K562 (cell line): ENCODE results near the gene VAC14. TPM values are rescaled to one million over a fixed set of nuclear protein-coding genes. Genes with fewer than 3 reads are reported as not detected.

Source experiments
- ATAC-seq: fragments of 200-7000 bp; cut with Tn5 transposase; 3 replicates; pipeline ENCODE4 v1.9.1; 2020; ENCODE audit warnings: moderate library complexity
- BruUV-seq: library from RNA; stranded (reverse); fragments of 400-500 nt; replicated peaks from 2 replicates; lab custom pipeline; 2021; lab: Mats Ljungman, UMichigan
- CTCF ChIA-PET: fragments of 300-600 bp; formaldehyde crosslinking; extraction: SDS; loops from one replicate; lab custom pipeline; 2021; ENCODE audit warnings: low intra/inter-chr PET ratio; lab: Yijun Ruan, JAX
- POLR2A ChIA-PET: fragments of 300-600, 350-650 bp; sonication (Branson Sonifier 250); formaldehyde crosslinking; extraction: SDS; loops from one replicate; lab custom pipeline; 2021; ENCODE audit warnings: antibody characterized with exemption, inconsistent platforms; lab: Yijun Ruan, JAX
- DNase-seq, 4 experiments: peaks; one replicate each; pipeline versions ENCODE4 v3.0.0 to v3.0.0-alpha.2; 2011 to 2018; ENCODE audit warnings: low spot score in 3 of 4, mixed read lengths in 3 of 4; ENCODE audit errors: extremely low read depth in 1 of 4
- FAIRE-seq: peaks from 2 replicates; lab custom pipeline; 2011; peaks lifted over from hg19 to GRCh38; lab: Jason Lieb, UNC
- H2AFZ ChIP-seq: 2 replicates; pipeline ENCODE4 v1.6.0; 2011; ENCODE audit warnings: low read depth, low read length, control low read depth, inconsistent platforms
- H3K27ac ChIP-seq: fragments of 200-600 bp; 3 replicates; pipeline ENCODE4 v1.8.0; 2011; ENCODE audit warnings: low read depth, mild to moderate bottlenecking, control low read depth, inconsistent platforms, low read length, moderate library complexity, mixed read lengths; ENCODE audit errors: extremely low read depth
- H3K27me3 ChIP-seq, 2 experiments: fragments of 300-600 bp in 1 of 2; 2 replicates in 1 of 2; 3 replicates in 1 of 2; pipeline versions ENCODE4 v1.6.0 to v1.8.0; 2011; ENCODE audit warnings: inconsistent platforms in 2 of 2, low read length in 2 of 2, mild to moderate bottlenecking in 1 of 2, mixed read lengths in 1 of 2, moderate library complexity in 1 of 2; ENCODE audit not compliant: control insufficient read depth in 2 of 2, insufficient read depth in 2 of 2
- H3K36me3 ChIP-seq: fragments of 300-600 bp; 3 replicates; pipeline ENCODE4 v1.8.0; 2011; ENCODE audit warnings: mild to moderate bottlenecking, low read length, inconsistent platforms; ENCODE audit not compliant: control insufficient read depth, insufficient read depth
- H3K4me1 ChIP-seq, 2 experiments: fragments of 200-600 bp in 1 of 2; replicated peaks in 1 of 2; 2 replicates in 1 of 2; 3 replicates in 1 of 2; pipeline versions ENCODE4 v1.5.1 to v1.8.0; 2011; ENCODE audit warnings: inconsistent platforms in 2 of 2, low read length in 2 of 2, mild to moderate bottlenecking in 1 of 2, mixed read lengths in 1 of 2, moderate library complexity in 1 of 2; ENCODE audit not compliant: control insufficient read depth in 2 of 2, insufficient read depth in 2 of 2
- H3K4me2 ChIP-seq: 2 replicates; pipeline ENCODE4 v1.6.1; 2011; ENCODE audit warnings: low read length, control low read depth, inconsistent platforms, mixed read lengths; ENCODE audit not compliant: insufficient read depth
- H3K4me3 ChIP-seq: fragments of 200-600 bp; sonication (generic), shearing (Covaris generic); 2 replicates; pipeline ENCODE4 v1.5.1; 2016; ENCODE audit warnings: control low read depth, inconsistent platforms
- H3K79me2 ChIP-seq: fragments of 200-600 bp; 3 replicates; pipeline ENCODE4 v1.8.0; 2011; ENCODE audit warnings: low read length, inconsistent platforms; ENCODE audit not compliant: control insufficient read depth, insufficient read depth
- H3K9ac ChIP-seq, 2 experiments: 2 replicates each; pipeline versions ENCODE4 v1.6.0 to v1.6.1; 2011; ENCODE audit warnings: low read depth in 2 of 2, low read length in 2 of 2, control low read depth in 1 of 2, inconsistent platforms in 1 of 2, mild to moderate bottlenecking in 1 of 2, mixed read lengths in 1 of 2; ENCODE audit not compliant: insufficient read depth in 1 of 2
- H3K9me1 ChIP-seq: one replicate; pipeline ENCODE4 v1.6.0; 2011; ENCODE audit warnings: inconsistent platforms, mild to moderate bottlenecking, low read length, moderate library complexity; ENCODE audit not compliant: control insufficient read depth, insufficient read depth
- H3K9me3 ChIP-seq: replicated peaks from 2 replicates; pipeline ENCODE4 v1.5.1; 2011; ENCODE audit warnings: low read depth, low read length, inconsistent platforms; ENCODE audit not compliant: control insufficient read depth, insufficient read depth
- H4K20me1 ChIP-seq: replicated peaks from 2 replicates; pipeline ENCODE4 v1.6.1; 2011; ENCODE audit warnings: low read length, inconsistent platforms, mixed read lengths; ENCODE audit not compliant: control insufficient read depth, insufficient read depth
- BMI1 ChIP-seq: fragments of 150-350 bp; IDR thresholded peaks from 2 replicates; pipeline ENCODE4 v1.6.1; 2014; ENCODE audit warnings: low read length
- HNRNPL ChIP-seq: fragments of 200-400 bp; formaldehyde crosslinking; IDR thresholded peaks from 2 replicates; pipeline ENCODE4 v1.6.1; 2017; ENCODE audit warnings: low read depth, mild to moderate bottlenecking, low read length
- ILK ChIP-seq: fragments of 450-650 bp; IDR thresholded peaks from 2 replicates; pipeline ENCODE4 v1.6.1; 2016; ENCODE audit warnings: missing genetic modification characterization, low read depth, mild to moderate bottlenecking, missing compliant biosample characterization, moderate library complexity, borderline replicate concordance
- LARP7 ChIP-seq: fragments of 450-650 bp; IDR thresholded peaks from 2 replicates; pipeline ENCODE4 v1.6.1; 2016
- MTA3 ChIP-seq: fragments of 450-650 bp; formaldehyde crosslinking; IDR thresholded peaks from 2 replicates; pipeline ENCODE4 v1.6.1; 2017; ENCODE audit warnings: mild to moderate bottlenecking, borderline replicate concordance
- NR1H2 ChIP-seq: sonication (generic); formaldehyde crosslinking; IDR thresholded peaks from 2 replicates; pipeline ENCODE4 v1.4.0; 2020; ENCODE audit warnings: mild to moderate bottlenecking, missing genetic modification reagents
- SP2 ChIP-seq: IDR thresholded peaks from 2 replicates; pipeline ENCODE4 v1.6.1; 2011; ENCODE audit warnings: mild to moderate bottlenecking, low read depth, low read length, moderate library complexity; ENCODE audit not compliant: poor library complexity, severe bottlenecking; ENCODE audit errors: extremely low read depth
- TCF3 ChIP-seq: sonication (generic); formaldehyde crosslinking; IDR thresholded peaks from 2 replicates; pipeline ENCODE4 v1.4.0; 2020; ENCODE audit warnings: mild to moderate bottlenecking, missing genetic modification reagents
- WGBS: fragments of 100-300 bp; shearing (Covaris generic); methylation state at CpG from one replicate; pipeline ENCODE4 v1.1.6; 2016; ENCODE audit warnings: low coverage, mixed read lengths; ENCODE audit not compliant: insufficient coverage; ENCODE audit errors: missing lambda C conversion rate; 5-methylcytosine and 5-hydroxymethylcytosine counted together
- in situ Hi-C: fragments of 300-500 bp; cut with MboI; formaldehyde crosslinking; loops from 4 replicates; pipeline ENCODE4 v1.15.0; 2018; ENCODE audit warnings: inconsistent platforms, mixed read lengths
- intact Hi-C: fragments of 100-400 bp; cut with micrococcal nuclease; formaldehyde crosslinking; loops from 2 replicates; pipeline ENCODE4 v1.14.2; 2022
- polyA plus RNA-seq, 8 experiments: library from polyadenylated mRNA; depleted of rRNA in 4 of 8; stranded (reverse) in 5 of 8; unstranded in 3 of 8; fragments of >200 nt; fragmentation: Nextera tagmentation in 2 of 8; fragmentation: Illumina TruSeq in 1 of 8; extraction: Ambion mirVana in 2 of 8; extraction: Trizol in 1 of 8; gene quantifications; 2 replicates each; pipeline versions ENCODE4 v1.2.1 to v1.2.3, GENCODE V29; 2011 to 2014; ENCODE audit warnings: inconsistent platforms in 1 of 8, missing spikeins in 1 of 8
- total RNA-seq, 7 experiments: library from RNA; depleted of rRNA in 6 of 7; stranded (reverse); fragments of >200 nt in 6 of 7; fragmentation: Illumina TruSeq in 2 of 7; extraction: Trizol in 2 of 7; gene quantifications; 2 replicates each; pipeline versions ENCODE4 v1.2.1 to v1.2.3, GENCODE V29; 2011 to 2021; ENCODE audit warnings: low replicate concordance in 1 of 7
- TF ChIP-seq, protein P1 (sequence below): sonication (generic); formaldehyde crosslinking; IDR thresholded peaks from 2 replicates; pipeline ENCODE4 v1.8.1; 2023; ENCODE audit warnings: mild to moderate bottlenecking, missing genetic modification reagents

VAC14 gene
- total and polyA plus RNA-seq, 9 of the 15 experiments (the other 6 are each of a cell fraction or from before 2014, with no cell fraction given) = 1.3 to 41.6 (median 26.6) TPM

- no peak overlapping the region for H3K4me3 ChIP-seq
- ChIA-PET CTCF (no interaction called here), POLR2A (no interaction called here)
- FAIRE-seq (no peak), ATAC-seq (no peak), DNase-seq (no peak)
- no peaks in the 10 kb centered on the region for H3K27me3 ChIP-seq
- no peak for TF ChIP-seq HNRNPL
- no peaks in the 10 kb centered on the region for H3K9me1 ChIP-seq
- no peak overlapping the region for H3K27ac ChIP-seq
- no peaks in the 10 kb centered on the region for H4K20me1 ChIP-seq
- H3K4me2 ChIP-seq = no peak overlapping the region
- peaks cover 7% of the 10 kb centered on the region; the same call in 1 of the 2 replicates for H3K9me3 ChIP-seq
- no peak overlapping the region for H2AFZ ChIP-seq
- peaks cover 14 to 43% of the 10 kb centered on the region in 2 experiments for H3K4me1 ChIP-seq
- H3K9ac ChIP-seq = no peak overlapping the region; a peak in 1 of 4 replicates
- WGBS = 79% methylated on average over 6 of the region's 9 CpGs
- intact Hi-C loops = no loop called here
- peaks cover 41% of the 10 kb centered on the region; the same call in 2 of the 3 replicates for H3K36me3 ChIP-seq
- BruUV-seq = no TSS peak
- H3K79me2 ChIP-seq = no peaks in the 10 kb centered on the region
- in situ Hi-C loops = no loop called here
Observed at GRCh38 chr16:70741783-70742125, 59.2 kb downstream of the VAC14 start.

- CTCF ChIA-PET = no interaction called here
- no peaks in the 10 kb centered on the region for H3K79me2 ChIP-seq
- H3K36me3 ChIP-seq = peaks cover 41% of the 10 kb centered on the region; the same call in 2 of the 3 replicates
- intact Hi-C loops = no loop called here
- H3K4me3 ChIP-seq = no peak overlapping the region
- no peak overlapping the region for H2AFZ ChIP-seq
- peaks cover 8 to 38% of the 10 kb centered on the region in 2 experiments for H3K4me1 ChIP-seq
- in situ Hi-C loops = no loop called here
- DNase-seq (no peak), ATAC-seq (no peak), FAIRE-seq (no peak)
- BruUV-seq = no TSS peak
- WGBS = 93% methylated on average over 19 of the region's 20 CpGs
- H3K9me3 ChIP-seq = peaks cover 7% of the 10 kb centered on the region; the same call in 1 of the 2 replicates
- no peaks in the 10 kb centered on the region for H3K27me3 ChIP-seq
- no peak overlapping the region for H3K27ac ChIP-seq
- H3K9ac ChIP-seq = peak overlapping the region in 1 of 2 experiments; percentile 52; a peak in 1 of 4 replicates
- no peaks in the 10 kb centered on the region for H3K9me1 ChIP-seq
- no peaks in the 10 kb centered on the region for H4K20me1 ChIP-seq
- POLR2A ChIA-PET = interaction anchor here (0.6 kb wide), 1 partner anchor 11 kb away, joined by 3 read pairs; no protein-coding TSS in a partner anchor
- TF ChIP-seq SP2 = no peak
- no peak for TF ChIP-seq MTA3
- no peak for TF ChIP-seq ILK (tag)
- TF ChIP-seq BMI1 = no peak
- TF ChIP-seq NR1H2 (CRISPR knock-in tag) = no peak
- no peak for TF ChIP-seq LARP7
- no peak for TF ChIP-seq TCF3
- TF ChIP-seq, protein P1, sequence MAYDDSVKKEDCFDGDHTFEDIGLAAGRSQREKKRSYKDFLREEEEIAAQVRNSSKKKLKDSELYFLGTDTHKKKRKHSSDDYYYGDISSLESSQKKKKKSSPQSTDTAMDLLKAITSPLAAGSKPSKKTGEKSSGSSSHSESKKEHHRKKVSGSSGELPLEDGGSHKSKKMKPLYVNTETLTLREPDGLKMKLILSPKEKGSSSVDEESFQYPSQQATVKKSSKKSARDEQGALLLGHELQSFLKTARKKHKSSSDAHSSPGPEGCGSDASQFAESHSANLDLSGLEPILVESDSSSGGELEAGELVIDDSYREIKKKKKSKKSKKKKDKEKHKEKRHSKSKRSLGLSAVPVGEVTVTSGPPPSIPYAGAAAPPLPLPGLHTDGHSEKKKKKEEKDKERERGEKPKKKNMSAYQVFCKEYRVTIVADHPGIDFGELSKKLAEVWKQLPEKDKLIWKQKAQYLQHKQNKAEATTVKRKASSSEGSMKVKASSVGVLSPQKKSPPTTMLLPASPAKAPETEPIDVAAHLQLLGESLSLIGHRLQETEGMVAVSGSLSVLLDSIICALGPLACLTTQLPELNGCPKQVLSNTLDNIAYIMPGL (CRISPR knock-in tag) = no peak
- no peak overlapping the region for H3K4me2 ChIP-seq
Observed at GRCh38 chr16:70740914-70741782, 59.8 kb downstream of the VAC14 start.
